Measurements from ENCODE around the gene CASTOR1. TPM values are rescaled to one million over a fixed set of nuclear protein-coding genes. Genes with fewer than 3 reads are reported as not detected.
A peak's percentile ranks its signal among the peaks of the same experiment; 100 is the strongest.

Gene CASTOR1
- total RNA-seq, 2 donors from 2014 or later: 27.2 to 33.2 TPM

DNA sequence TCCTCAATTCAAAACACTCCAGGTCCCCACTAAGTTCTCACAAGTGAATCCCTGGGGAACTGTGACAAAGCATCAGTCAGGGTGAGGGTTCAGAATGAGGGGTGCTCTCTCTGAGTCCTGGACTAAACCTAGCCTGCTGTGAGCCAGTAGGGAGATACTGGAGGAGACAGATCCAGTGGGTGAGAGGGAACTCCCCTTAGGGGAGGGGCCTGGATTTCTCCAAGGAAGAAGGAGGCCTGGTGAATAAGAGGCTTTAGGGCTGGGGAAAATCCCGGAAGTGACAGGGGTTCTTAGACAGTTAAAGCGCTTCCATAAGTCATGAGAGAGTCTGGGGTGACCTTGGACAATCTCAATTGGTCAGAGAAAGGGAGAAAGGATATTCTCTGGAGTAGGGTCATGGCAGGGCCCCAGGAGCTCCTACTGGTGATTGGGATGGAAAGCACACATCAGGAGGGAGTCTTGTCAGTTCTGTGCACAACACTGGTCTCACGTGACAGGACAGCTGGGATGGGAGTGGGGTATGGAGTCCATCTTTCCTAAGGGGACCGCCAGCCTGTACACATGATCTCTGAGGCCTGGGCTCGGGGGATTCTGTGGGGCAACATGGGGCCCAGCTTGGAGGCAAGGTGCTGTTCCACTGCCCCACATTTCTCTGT lies 35.9 kb upstream of the CASTOR1 start:
- no peaks in the 10 kb centered on the region for H3K36me3 ChIP-seq
- WGBS: 37% methylated on average over 5 of the region's 5 CpGs
- intact Hi-C loops (cut with DNase I): no loop called here
- peak; percentile 38 for TF ChIP-seq POLR2A (IDR thresholded peaks at IDR 0.05)
- TF ChIP-seq POLR2AphosphoS5 (IDR thresholded peaks at IDR 0.05): peak; percentile 78
- TF ChIP-seq, protein P1, sequence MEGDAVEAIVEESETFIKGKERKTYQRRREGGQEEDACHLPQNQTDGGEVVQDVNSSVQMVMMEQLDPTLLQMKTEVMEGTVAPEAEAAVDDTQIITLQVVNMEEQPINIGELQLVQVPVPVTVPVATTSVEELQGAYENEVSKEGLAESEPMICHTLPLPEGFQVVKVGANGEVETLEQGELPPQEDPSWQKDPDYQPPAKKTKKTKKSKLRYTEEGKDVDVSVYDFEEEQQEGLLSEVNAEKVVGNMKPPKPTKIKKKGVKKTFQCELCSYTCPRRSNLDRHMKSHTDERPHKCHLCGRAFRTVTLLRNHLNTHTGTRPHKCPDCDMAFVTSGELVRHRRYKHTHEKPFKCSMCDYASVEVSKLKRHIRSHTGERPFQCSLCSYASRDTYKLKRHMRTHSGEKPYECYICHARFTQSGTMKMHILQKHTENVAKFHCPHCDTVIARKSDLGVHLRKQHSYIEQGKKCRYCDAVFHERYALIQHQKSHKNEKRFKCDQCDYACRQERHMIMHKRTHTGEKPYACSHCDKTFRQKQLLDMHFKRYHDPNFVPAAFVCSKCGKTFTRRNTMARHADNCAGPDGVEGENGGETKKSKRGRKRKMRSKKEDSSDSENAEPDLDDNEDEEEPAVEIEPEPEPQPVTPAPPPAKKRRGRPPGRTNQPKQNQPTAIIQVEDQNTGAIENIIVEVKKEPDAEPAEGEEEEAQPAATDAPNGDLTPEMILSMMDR (IDR thresholded peaks at IDR 0.05): no peak
- H3K4me3 ChIP-seq: peak overlapping the region; percentile 86 to 98
- DNase-seq (ENCODE audit: low spot score): peak; percentile 76
- H3K4me1 ChIP-seq (replicated peaks): peaks cover 18% of the 10 kb centered on the region
- H3K27me3 ChIP-seq (replicated peaks; ENCODE audit: insufficient read depth): no peaks in the 10 kb centered on the region
- no peaks in the 10 kb centered on the region for H3K9me3 ChIP-seq
- peak overlapping the region; percentile 92 to 94 for H3K27ac ChIP-seq

DNA sequence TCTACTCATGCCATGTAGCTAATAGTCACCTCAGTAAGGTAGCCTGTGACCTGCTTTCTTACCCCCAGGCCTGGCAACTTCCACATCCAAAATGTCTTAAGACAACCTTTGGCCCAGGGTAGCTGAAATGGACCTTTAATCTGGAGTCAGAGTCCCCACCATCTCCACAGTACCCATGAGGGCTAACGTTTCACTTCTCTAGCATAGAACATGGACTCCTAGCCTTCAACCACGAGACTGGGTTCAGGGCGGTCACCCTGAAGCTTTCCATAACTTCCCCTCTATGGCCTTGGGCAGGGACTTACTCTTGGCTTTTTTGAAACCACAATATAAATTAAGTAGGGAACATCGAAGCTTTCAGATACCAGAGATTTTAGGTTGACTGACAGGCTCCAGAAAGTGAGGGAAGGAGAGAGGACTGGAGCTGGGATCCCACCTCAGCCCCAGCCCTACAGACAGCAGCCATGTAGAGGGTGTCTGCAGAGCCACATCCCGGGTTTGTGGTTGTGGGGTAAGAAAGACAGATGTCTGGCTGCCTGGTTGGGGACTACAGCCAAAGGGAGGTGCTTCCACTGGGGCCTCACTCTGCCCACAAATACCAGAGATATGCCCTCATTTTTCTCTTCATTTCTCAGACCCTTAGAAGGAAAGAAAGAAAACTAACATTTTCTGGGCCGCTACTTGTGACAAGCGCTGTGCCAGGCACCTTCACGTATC lies 34.9 kb upstream of the CASTOR1 start:
- DNase-seq (ENCODE audit: low spot score): no peak
- Histone ChIP-seq H3K27ac (peak overlapping the region; percentile 92 to 94), H3K4me1 (replicated peaks) (peaks cover 18% of the 10 kb centered on the region), H3K36me3 (no peaks in the 10 kb centered on the region), H3K27me3 (replicated peaks; ENCODE audit: insufficient read depth) (no peaks in the 10 kb centered on the region), H3K4me3 (peak overlapping the region; percentile 86 to 98), H3K9me3 (no peaks in the 10 kb centered on the region)
- TF ChIP-seq POLR2AphosphoS5 (IDR thresholded peaks at IDR 0.05) (no peak), POLR2A (IDR thresholded peaks at IDR 0.05) (no peak)
- TF ChIP-seq, protein P1 (IDR thresholded peaks at IDR 0.05): no peak
- WGBS: 65% methylated on average over 8 of the region's 8 CpGs
- intact Hi-C loops (cut with DNase I): no loop called here

DNA sequence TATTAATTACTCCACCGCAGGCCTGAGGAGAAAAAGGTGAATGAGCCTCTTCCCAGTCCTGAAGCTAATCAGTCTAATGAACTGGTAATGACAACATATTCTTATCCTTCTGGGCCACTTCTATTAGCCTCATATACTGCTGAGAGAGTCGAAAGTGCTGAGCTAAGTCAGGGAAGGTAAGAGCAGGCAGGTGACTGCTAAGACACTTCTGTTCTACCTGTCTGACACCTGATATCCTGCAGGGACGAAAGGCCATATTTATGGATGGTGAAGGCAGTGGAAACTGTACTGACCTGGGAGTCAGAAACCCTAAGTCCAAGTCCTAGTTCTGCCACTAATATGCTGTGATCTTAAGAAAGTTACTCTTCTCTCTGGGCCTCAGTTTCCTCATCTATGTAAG lies 33.9 kb upstream of the CASTOR1 start:
- intact Hi-C loops (cut with DNase I): no loop called here
- TF ChIP-seq POLR2AphosphoS5 (IDR thresholded peaks at IDR 0.05) (no peak), POLR2A (IDR thresholded peaks at IDR 0.05) (no peak)
- TF ChIP-seq, protein P1 (IDR thresholded peaks at IDR 0.05): no peak
- H3K36me3 ChIP-seq: no peaks in the 10 kb centered on the region
- peaks cover 18% of the 10 kb centered on the region for H3K4me1 ChIP-seq (replicated peaks)
- H3K27me3 ChIP-seq (replicated peaks; ENCODE audit: insufficient read depth): no peaks in the 10 kb centered on the region
- H3K4me3 ChIP-seq: no peak overlapping the region
- no peaks in the 10 kb centered on the region for H3K9me3 ChIP-seq
- no peak overlapping the region for H3K27ac ChIP-seq
- no peak for DNase-seq (ENCODE audit: low spot score)
- WGBS: 79% methylated on average over 3 of the region's 3 CpGs

GRCh38 chr22:30321461-30321860 lies 32.2 kb upstream of the CASTOR1 start:
- H3K9me3 ChIP-seq: no peaks in the 10 kb centered on the region
- no peak for DNase-seq (ENCODE audit: low spot score)
- H3K27me3 ChIP-seq (replicated peaks; ENCODE audit: insufficient read depth): no peaks in the 10 kb centered on the region
- TF ChIP-seq POLR2A (IDR thresholded peaks at IDR 0.05) (no peak), POLR2AphosphoS5 (IDR thresholded peaks at IDR 0.05) (no peak)
- TF ChIP-seq, protein P1 (IDR thresholded peaks at IDR 0.05): no peak
- H3K4me3 ChIP-seq: no peak overlapping the region
- intact Hi-C loops (cut with DNase I): no loop called here
- H3K36me3 ChIP-seq: no peaks in the 10 kb centered on the region
- peak overlapping the region in 1 of 2 donors; percentile 30 for H3K27ac ChIP-seq
- peaks cover 18% of the 10 kb centered on the region for H3K4me1 ChIP-seq (replicated peaks)
- 84% methylated on average over 2 of the region's 2 CpGs for WGBS
